Liver (tissue), 9 donors: ENCODE data around the gene SCTR. TPM values are rescaled to one million over a fixed set of nuclear protein-coding genes. Genes with fewer than 3 reads are reported as not detected.

Experiments used
- DNase-seq: peaks from one replicate; pipeline ENCODE4 v3.0.0-alpha.2; 2017; ENCODE audit warnings: low spot score
- H3K27ac ChIP-seq, 2 donors: one replicate each; pipeline ENCODE4 v1.7.0; 2013; ENCODE audit warnings: inconsistent platforms in 2 of 2, low read length in 2 of 2, control low read depth in 1 of 2, low read depth in 1 of 2, mild to moderate bottlenecking in 1 of 2
- H3K27me3 ChIP-seq, 4 donors: one replicate each; pipeline versions ENCODE4 v1.6.1 to v1.7.0; 2013; ENCODE audit warnings: low read length in 3 of 4, inconsistent platforms in 1 of 4, mild to moderate bottlenecking in 1 of 4, moderate library complexity in 1 of 4; ENCODE audit not compliant: control insufficient read depth in 4 of 4, insufficient read depth in 4 of 4
- H3K36me3 ChIP-seq, 4 donors: one replicate each; pipeline versions ENCODE4 v1.6.1 to v1.7.0; 2013; ENCODE audit warnings: low read length in 3 of 4, mild to moderate bottlenecking in 3 of 4, low read depth in 1 of 4, moderate library complexity in 1 of 4; ENCODE audit not compliant: control insufficient read depth in 4 of 4, insufficient read depth in 3 of 4
- H3K4me1 ChIP-seq, 4 donors: one replicate each; pipeline versions ENCODE4 v1.6.1 to v1.7.0; 2013; ENCODE audit warnings: low read length in 3 of 4, mild to moderate bottlenecking in 3 of 4, moderate library complexity in 1 of 4; ENCODE audit not compliant: control insufficient read depth in 4 of 4, insufficient read depth in 4 of 4
- H3K4me3 ChIP-seq, 3 donors: one replicate each; pipeline versions ENCODE4 v1.6.1 to v1.7.0; 2013; ENCODE audit warnings: low read length in 3 of 3, control low read depth in 1 of 3, low read depth in 1 of 3, mild to moderate bottlenecking in 1 of 3
- H3K9ac ChIP-seq, 2 donors: one replicate each; pipeline ENCODE4 v1.7.0; 2013; ENCODE audit warnings: low read length in 2 of 2, mild to moderate bottlenecking in 2 of 2, moderate library complexity in 2 of 2, control low read depth in 1 of 2, low read depth in 1 of 2
- H3K9me3 ChIP-seq, 4 donors: one replicate each; pipeline versions ENCODE4 v1.6.1 to v1.7.0; 2013; ENCODE audit warnings: low read length in 3 of 4; ENCODE audit not compliant: control insufficient read depth in 4 of 4
- EGR1 ChIP-seq, 2 donors: IDR thresholded peaks; 2 replicates each; pipeline ENCODE4 v1.6.1; 2016 to 2018; ENCODE audit warnings: antibody characterized with exemption in 2 of 2, low read depth in 2 of 2
- FOXA1 ChIP-seq: IDR thresholded peaks from 2 replicates; pipeline ENCODE4 v1.6.1; 2016; ENCODE audit warnings: antibody characterized with exemption
- FOXA2 ChIP-seq: IDR thresholded peaks from 2 replicates; pipeline ENCODE4 v1.6.1; 2016; ENCODE audit warnings: antibody characterized with exemption
- GABPA ChIP-seq, 2 donors: IDR thresholded peaks in 1 of 2; conservative IDR thresholded peaks in 1 of 2; 2 replicates each; pipeline ENCODE4 v1.6.1; 2016; ENCODE audit warnings: antibody characterized with exemption in 2 of 2, mild to moderate bottlenecking in 1 of 2, moderate library complexity in 1 of 2
- HNF4A ChIP-seq, 2 donors: conservative IDR thresholded peaks; 2 replicates each; pipeline ENCODE4 v1.6.1; 2016; ENCODE audit warnings: antibody characterized with exemption in 2 of 2, mild to moderate bottlenecking in 2 of 2
- HNF4G ChIP-seq: IDR thresholded peaks from 2 replicates; pipeline ENCODE4 v1.6.1; 2016; ENCODE audit warnings: antibody characterized with exemption
- JUND ChIP-seq, 2 donors: IDR thresholded peaks; 2 replicates each; pipeline ENCODE4 v1.6.1; 2016; ENCODE audit warnings: antibody characterized with exemption in 2 of 2
- NR2F2 ChIP-seq: IDR thresholded peaks from 2 replicates; pipeline ENCODE4 v1.6.1; 2016; ENCODE audit warnings: antibody characterized with exemption
- RAD21 ChIP-seq, 2 donors: IDR thresholded peaks; 2 replicates each; pipeline ENCODE4 v1.6.1; 2016; ENCODE audit warnings: antibody characterized with exemption in 2 of 2, mild to moderate bottlenecking in 2 of 2
- RXRA ChIP-seq, 2 donors: IDR thresholded peaks; 2 replicates each; pipeline ENCODE4 v1.6.1; 2017 to 2018; ENCODE audit warnings: antibody characterized with exemption in 2 of 2, mild to moderate bottlenecking in 1 of 2
- SP1 ChIP-seq: IDR thresholded peaks from 2 replicates; pipeline ENCODE4 v1.6.1; 2018; ENCODE audit warnings: antibody characterized with exemption, mild to moderate bottlenecking
- TAF1 ChIP-seq: conservative IDR thresholded peaks from 2 replicates; pipeline ENCODE4 v1.6.1; 2016; ENCODE audit warnings: antibody characterized with exemption, mild to moderate bottlenecking
- YY1 ChIP-seq: IDR thresholded peaks from 2 replicates; pipeline ENCODE4 v1.6.1; 2016; ENCODE audit warnings: antibody characterized with exemption, mild to moderate bottlenecking
- WGBS: extraction: QIAGEN DNeasy Blood & Tissue Kit; methylation state at CpG from one replicate; pipeline ENCODE4 v1.1.7; 2013; 5-methylcytosine and 5-hydroxymethylcytosine counted together
- polyA plus RNA-seq, 2 donors: library from polyadenylated mRNA; stranded (reverse) in 1 of 2; unstranded in 1 of 2; fragments of 200-250 nt in 1 of 2; fragments of >200 nt in 1 of 2; fragmentation: Nextera tagmentation in 1 of 2; extraction: Ambion mirVana in 1 of 2; gene quantifications; one replicate each; pipeline versions ENCODE4 v1.2.1 to v1.2.3, GENCODE V29; 2013 to 2015
- total RNA-seq, 2 donors: library from RNA; depleted of rRNA; stranded (reverse); fragments of >200 nt; gene quantifications; one replicate each; pipeline ENCODE4 v1.2.3, GENCODE V29; 2014
- TF ChIP-seq, protein P1 (sequence below): fragments of 150-350 bp; IDR thresholded peaks from 2 replicates; pipeline ENCODE4 v1.5.1; 2017; ENCODE audit warnings: improper control_type of control experiment, low read depth, low read length; ENCODE audit not compliant: missing input control
- TF ChIP-seq, protein P2 (sequence below): IDR thresholded peaks from 2 replicates; pipeline ENCODE4 v1.6.1; 2016; ENCODE audit warnings: antibody characterized with exemption
- TF ChIP-seq, protein P3 (sequence below): IDR thresholded peaks from 2 replicates; pipeline ENCODE4 v1.6.1; 2016; ENCODE audit warnings: antibody characterized with exemption
- TF ChIP-seq, protein P4 (sequence below): IDR thresholded peaks from 2 replicates; pipeline ENCODE4 v1.6.1; 2016; ENCODE audit warnings: antibody characterized with exemption
- donor health status: healthy.
- donor health status: healthy.
- donor health status: healthy.
- donor health status: healthy.
- donor health status: healthy.

SCTR gene
- total and polyA plus RNA-seq, 4 donors: 0.17 to 0.47 (median 0.29) TPM

DNA sequence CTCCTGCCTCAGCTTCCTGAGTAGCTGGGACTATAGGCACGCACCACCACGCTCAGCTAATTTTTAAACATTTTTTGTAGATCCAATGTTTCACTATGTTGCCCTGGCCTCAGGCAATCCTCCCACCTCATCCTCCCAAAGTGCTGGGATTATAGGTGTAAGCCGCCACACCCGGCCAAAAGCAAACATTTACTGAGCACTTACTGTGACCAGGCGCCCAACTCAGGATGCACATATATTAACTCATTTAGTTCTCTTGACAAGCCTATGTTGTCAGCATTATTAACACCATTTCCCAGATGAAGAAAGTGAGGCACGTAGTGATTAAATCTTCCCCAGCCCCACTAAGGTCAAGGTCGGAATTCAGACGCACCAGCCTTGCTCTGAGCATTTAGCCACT is 51.5 kb downstream of the SCTR start (continued):
- no peak for TF ChIP-seq EGR1 (IDR thresholded peaks at IDR 0.05; ENCODE audit: low read depth in 2 of 2)
- TF ChIP-seq HNF4G: no peak
- TF ChIP-seq, protein P1, sequence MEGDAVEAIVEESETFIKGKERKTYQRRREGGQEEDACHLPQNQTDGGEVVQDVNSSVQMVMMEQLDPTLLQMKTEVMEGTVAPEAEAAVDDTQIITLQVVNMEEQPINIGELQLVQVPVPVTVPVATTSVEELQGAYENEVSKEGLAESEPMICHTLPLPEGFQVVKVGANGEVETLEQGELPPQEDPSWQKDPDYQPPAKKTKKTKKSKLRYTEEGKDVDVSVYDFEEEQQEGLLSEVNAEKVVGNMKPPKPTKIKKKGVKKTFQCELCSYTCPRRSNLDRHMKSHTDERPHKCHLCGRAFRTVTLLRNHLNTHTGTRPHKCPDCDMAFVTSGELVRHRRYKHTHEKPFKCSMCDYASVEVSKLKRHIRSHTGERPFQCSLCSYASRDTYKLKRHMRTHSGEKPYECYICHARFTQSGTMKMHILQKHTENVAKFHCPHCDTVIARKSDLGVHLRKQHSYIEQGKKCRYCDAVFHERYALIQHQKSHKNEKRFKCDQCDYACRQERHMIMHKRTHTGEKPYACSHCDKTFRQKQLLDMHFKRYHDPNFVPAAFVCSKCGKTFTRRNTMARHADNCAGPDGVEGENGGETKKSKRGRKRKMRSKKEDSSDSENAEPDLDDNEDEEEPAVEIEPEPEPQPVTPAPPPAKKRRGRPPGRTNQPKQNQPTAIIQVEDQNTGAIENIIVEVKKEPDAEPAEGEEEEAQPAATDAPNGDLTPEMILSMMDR: no peak
- TF ChIP-seq SP1: no peak
- TF ChIP-seq TAF1: no peak

DNA sequence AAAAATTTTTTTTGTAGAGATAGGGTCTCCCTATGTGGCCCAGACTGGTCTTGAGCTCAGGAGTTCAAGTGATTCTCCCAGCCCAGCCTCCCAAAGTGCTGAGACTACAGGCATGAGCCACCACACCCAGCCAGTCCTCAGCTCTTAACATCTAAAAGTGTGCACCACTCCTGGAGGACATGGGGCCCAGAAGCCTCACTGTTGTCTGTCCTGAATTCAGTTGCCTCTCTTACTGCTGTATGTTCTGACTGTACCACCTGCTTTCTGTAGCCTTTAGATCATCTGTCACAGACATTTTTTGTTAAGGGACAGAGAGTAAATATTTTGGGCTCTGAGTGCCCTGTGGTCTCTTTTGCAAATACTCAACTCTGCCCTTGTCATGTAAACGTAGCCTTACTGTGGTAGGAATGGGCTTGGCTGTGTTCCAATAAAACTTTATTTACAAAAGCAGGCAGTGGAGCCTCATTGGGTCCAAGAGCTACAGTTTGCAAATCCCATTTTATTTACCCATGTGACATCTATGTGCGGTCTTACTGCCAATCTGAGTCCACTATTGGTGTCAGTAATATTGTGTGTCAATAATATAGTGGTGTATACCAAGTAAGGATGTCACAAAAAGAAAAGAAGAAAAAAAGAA is 54.5 kb downstream of the SCTR start:
- no peak for DNase-seq
- Histone ChIP-seq H3K9me3 (no peaks in the 10 kb centered on the region), H3K4me1 (no peaks in the 10 kb centered on the region), H3K4me3 (no peak overlapping the region), H3K9ac (no peak overlapping the region), H3K27ac (no peak overlapping the region), H3K27me3 (no peaks in the 10 kb centered on the region), H3K36me3 (no peaks in the 10 kb centered on the region)
- TF ChIP-seq HNF4A (conservative IDR thresholded peaks at IDR 0.05) (peak; percentile 29 to 37), FOXA1 (no peak)
- TF ChIP-seq, protein P2, sequence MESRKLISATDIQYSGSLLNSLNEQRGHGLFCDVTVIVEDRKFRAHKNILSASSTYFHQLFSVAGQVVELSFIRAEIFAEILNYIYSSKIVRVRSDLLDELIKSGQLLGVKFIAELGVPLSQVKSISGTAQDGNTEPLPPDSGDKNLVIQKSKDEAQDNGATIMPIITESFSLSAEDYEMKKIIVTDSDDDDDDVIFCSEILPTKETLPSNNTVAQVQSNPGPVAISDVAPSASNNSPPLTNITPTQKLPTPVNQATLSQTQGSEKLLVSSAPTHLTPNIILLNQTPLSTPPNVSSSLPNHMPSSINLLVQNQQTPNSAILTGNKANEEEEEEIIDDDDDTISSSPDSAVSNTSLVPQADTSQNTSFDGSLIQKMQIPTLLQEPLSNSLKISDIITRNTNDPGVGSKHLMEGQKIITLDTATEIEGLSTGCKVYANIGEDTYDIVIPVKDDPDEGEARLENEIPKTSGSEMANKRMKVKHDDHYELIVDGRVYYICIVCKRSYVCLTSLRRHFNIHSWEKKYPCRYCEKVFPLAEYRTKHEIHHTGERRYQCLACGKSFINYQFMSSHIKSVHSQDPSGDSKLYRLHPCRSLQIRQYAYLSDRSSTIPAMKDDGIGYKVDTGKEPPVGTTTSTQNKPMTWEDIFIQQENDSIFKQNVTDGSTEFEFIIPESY: no peak
- 16% methylated on average over 2 of the region's 2 CpGs for WGBS

DNA sequence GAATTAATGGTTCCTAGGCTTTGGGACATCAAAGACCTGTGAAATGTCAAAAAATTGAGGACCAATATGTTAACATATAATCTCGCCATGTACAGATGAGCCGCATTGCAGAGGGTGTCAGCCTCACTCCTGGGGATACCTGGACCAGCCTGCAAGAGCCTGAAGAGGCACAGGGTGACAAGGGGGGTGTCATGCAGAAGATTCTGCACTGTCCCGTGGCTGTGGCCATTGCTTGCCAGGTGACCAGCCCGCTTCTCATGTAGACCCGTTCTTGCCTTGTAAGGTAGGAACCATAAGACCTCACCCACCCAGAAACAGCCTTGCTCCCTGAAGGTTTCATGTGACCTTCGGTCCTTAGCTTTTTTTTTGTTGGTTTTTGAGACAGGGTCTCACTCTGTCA is 55.2 kb downstream of the SCTR start:
- TF ChIP-seq, protein P3, sequence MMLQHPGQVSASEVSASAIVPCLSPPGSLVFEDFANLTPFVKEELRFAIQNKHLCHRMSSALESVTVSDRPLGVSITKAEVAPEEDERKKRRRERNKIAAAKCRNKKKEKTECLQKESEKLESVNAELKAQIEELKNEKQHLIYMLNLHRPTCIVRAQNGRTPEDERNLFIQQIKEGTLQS: no peak
- TF ChIP-seq, protein P2: no peak
- TF ChIP-seq FOXA1 (no peak), YY1 (no peak), JUND (IDR thresholded peaks at IDR 0.05) (no peak), NR2F2 (no peak), EGR1 (IDR thresholded peaks at IDR 0.05; ENCODE audit: low read depth in 2 of 2) (no peak), HNF4A (conservative IDR thresholded peaks at IDR 0.05) (no peak), SP1 (no peak), FOXA2 (no peak), GABPA (IDR thresholded peaks at IDR 0.05 in 1 of 2, conservative IDR thresholded peaks at IDR 0.05 in 1 of 2) (no peak), RXRA (IDR thresholded peaks at IDR 0.05) (no peak), HNF4G (no peak), RAD21 (IDR thresholded peaks at IDR 0.05) (no peak), TAF1 (no peak)
- TF ChIP-seq, protein P1: no peak
- TF ChIP-seq, protein P4, sequence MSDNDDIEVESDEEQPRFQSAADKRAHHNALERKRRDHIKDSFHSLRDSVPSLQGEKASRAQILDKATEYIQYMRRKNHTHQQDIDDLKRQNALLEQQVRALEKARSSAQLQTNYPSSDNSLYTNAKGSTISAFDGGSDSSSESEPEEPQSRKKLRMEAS: no peak
- Histone ChIP-seq H3K36me3 (no peaks in the 10 kb centered on the region), H3K27me3 (no peaks in the 10 kb centered on the region), H3K9me3 (no peaks in the 10 kb centered on the region), H3K27ac (no peak overlapping the region), H3K9ac (no peak overlapping the region), H3K4me3 (no peak overlapping the region), H3K4me1 (no peaks in the 10 kb centered on the region)
- 90% methylated on average over 6 of the region's 6 CpGs for WGBS
- DNase-seq: no peak
